Mesenchymal stem cell (in vitro differentiated cells and primary cell): ENCODE measurements around the gene HOMER2.

Experiments
- DNase-seq: peaks from one replicate; pipeline ENCODE4 v3.0.0-alpha.2; 2013
- H2AFZ ChIP-seq: one replicate; pipeline ENCODE4 v1.6.1; 2013; ENCODE audit warnings: low read depth, mild to moderate bottlenecking, control low read depth, inconsistent platforms, low read length, moderate library complexity
- H2AK5ac ChIP-seq: 2 replicates; pipeline ENCODE4 v1.6.1; 2013; ENCODE audit warnings: low read length, moderate library complexity, mild to moderate bottlenecking, inconsistent platforms; ENCODE audit not compliant: severe bottlenecking
- H2BK120ac ChIP-seq: one replicate; pipeline ENCODE4 v1.6.1; 2013; ENCODE audit warnings: low read depth, mild to moderate bottlenecking, inconsistent platforms, low read length, moderate library complexity
- H2BK12ac ChIP-seq, 2 experiments: one replicate each; pipeline ENCODE4 v1.6.1; 2013; ENCODE audit warnings: inconsistent platforms in 2 of 2, low read length in 2 of 2, mild to moderate bottlenecking in 2 of 2, moderate library complexity in 2 of 2, control low read depth in 1 of 2
- H2BK15ac ChIP-seq: one replicate; pipeline ENCODE4 v1.6.1; 2013; ENCODE audit warnings: mild to moderate bottlenecking, low read depth, inconsistent platforms; ENCODE audit not compliant: poor library complexity, severe bottlenecking
- H2BK5ac ChIP-seq: 2 replicates; pipeline ENCODE4 v1.6.1; 2013; ENCODE audit warnings: low read depth, mild to moderate bottlenecking, low read length, control low read depth, inconsistent platforms; ENCODE audit not compliant: poor library complexity, severe bottlenecking
- H3K14ac ChIP-seq, 2 experiments: one replicate each; pipeline ENCODE4 v1.6.1; 2013; ENCODE audit warnings: inconsistent platforms in 2 of 2, low read length in 2 of 2, control low read depth in 1 of 2, mild to moderate bottlenecking in 1 of 2, moderate library complexity in 1 of 2
- H3K18ac ChIP-seq, 2 experiments: one replicate each; pipeline ENCODE4 v1.6.1; 2013; ENCODE audit warnings: inconsistent platforms in 2 of 2, low read length in 2 of 2, control low read depth in 1 of 2, low read depth in 1 of 2, mild to moderate bottlenecking in 1 of 2
- H3K23ac ChIP-seq, 2 experiments: one replicate each; pipeline ENCODE4 v1.6.1; 2013; ENCODE audit warnings: inconsistent platforms in 2 of 2, low read length in 2 of 2, mild to moderate bottlenecking in 2 of 2, moderate library complexity in 2 of 2, control low read depth in 1 of 2
- H3K27ac ChIP-seq: 2 replicates; pipeline ENCODE4 v1.5.1; 2013; ENCODE audit warnings: mild to moderate bottlenecking, moderate library complexity, low read length, control low read depth, inconsistent platforms; ENCODE audit not compliant: poor library complexity, severe bottlenecking
- H3K27me3 ChIP-seq, 2 experiments: 2 replicates each; pipeline versions ENCODE4 v1.6.1 to v1.7.0; 2013; ENCODE audit warnings: low read length in 2 of 2, mild to moderate bottlenecking in 2 of 2, moderate library complexity in 2 of 2, control low read depth in 1 of 2, inconsistent platforms in 1 of 2; ENCODE audit not compliant: control insufficient read depth in 1 of 2, insufficient read depth in 1 of 2
- H3K36me3 ChIP-seq, 2 experiments: 2 replicates each; pipeline versions ENCODE4 v1.6.1 to v1.7.0; 2013; ENCODE audit warnings: low read length in 2 of 2, control low read depth in 1 of 2, inconsistent platforms in 1 of 2, low read depth in 1 of 2, mild to moderate bottlenecking in 1 of 2; ENCODE audit not compliant: insufficient read depth in 2 of 2, control insufficient read depth in 1 of 2
- H3K4ac ChIP-seq, 2 experiments: one replicate each; pipeline ENCODE4 v1.6.1; 2013; ENCODE audit warnings: inconsistent platforms in 2 of 2, low read length in 2 of 2, mild to moderate bottlenecking in 2 of 2, moderate library complexity in 2 of 2, control low read depth in 1 of 2, low read depth in 1 of 2
- H3K4me1 ChIP-seq: 2 replicates; pipeline ENCODE4 v1.6.1; 2013; ENCODE audit warnings: low read depth, low read length, control low read depth; ENCODE audit not compliant: control insufficient read depth, insufficient read depth
- H3K4me2 ChIP-seq: 2 replicates; pipeline ENCODE4 v1.6.1; 2013; ENCODE audit warnings: low read length, mild to moderate bottlenecking, inconsistent platforms; ENCODE audit not compliant: poor library complexity, severe bottlenecking
- H3K4me3 ChIP-seq, 2 experiments: 2 replicates each; pipeline versions ENCODE4 v1.5.1 to v1.7.0; 2013; ENCODE audit warnings: low read length in 2 of 2, mild to moderate bottlenecking in 2 of 2, control low read depth in 1 of 2, low read depth in 1 of 2; ENCODE audit not compliant: insufficient read depth in 1 of 2
- H3K79me1 ChIP-seq: replicated peaks from 2 replicates; pipeline ENCODE4 v1.6.1; 2013; ENCODE audit warnings: mild to moderate bottlenecking, control low read depth, low read length, inconsistent platforms; ENCODE audit not compliant: poor library complexity, severe bottlenecking
- H3K9ac ChIP-seq: 2 replicates; pipeline ENCODE4 v1.7.0; 2013; ENCODE audit warnings: mild to moderate bottlenecking, low read length, moderate library complexity
- H3K9me3 ChIP-seq: 2 replicates; pipeline ENCODE4 v1.7.0; 2013; ENCODE audit warnings: mild to moderate bottlenecking, low read length; ENCODE audit not compliant: control insufficient read depth
- H4K8ac ChIP-seq: one replicate; pipeline ENCODE4 v1.6.1; 2013; ENCODE audit warnings: inconsistent platforms, mild to moderate bottlenecking, low read length, moderate library complexity
- H4K91ac ChIP-seq: one replicate; pipeline ENCODE4 v1.6.1; 2013; ENCODE audit warnings: mild to moderate bottlenecking, low read length, inconsistent platforms
- WGBS: methylation state at CpG from one replicate; pipeline ENCODE4 v1.1.7; 2013; ENCODE audit warnings: mixed read lengths; 5-methylcytosine and 5-hydroxymethylcytosine counted together

Gene HOMER2

GRCh38 chr15:82933576-82933975, 18.9 kb downstream of the HOMER2 start:
- Histone ChIP-seq H3K4ac (no peak overlapping the region), H3K27me3 (peaks cover 2 to 14% of the 10 kb centered on the region in 2 experiments), H4K8ac (no peak overlapping the region), H3K14ac (no peak overlapping the region), H2BK15ac (no peak overlapping the region), H4K91ac (no peak overlapping the region), H2BK120ac (no peak overlapping the region), H3K23ac (no peak overlapping the region), H3K36me3 (no peaks in the 10 kb centered on the region), H3K4me1 (no peaks in the 10 kb centered on the region), H3K9me3 (no peaks in the 10 kb centered on the region), H3K9ac (no peak overlapping the region), H2BK12ac (no peak overlapping the region), H2AK5ac (no peak overlapping the region), H3K18ac (no peak overlapping the region), H3K79me1 (no peaks in the 10 kb centered on the region), H2BK5ac (no peak overlapping the region), H3K4me3 (no peak overlapping the region), H3K4me2 (no peak overlapping the region), H3K27ac (no peak overlapping the region), H2AFZ (no peak overlapping the region)
- WGBS: 69% methylated on average over 6 of the region's 6 CpGs
- no peak for DNase-seq

- no peaks in the 10 kb centered on the region for H3K79me1 ChIP-seq
- H2BK5ac ChIP-seq: no peak overlapping the region
- H3K18ac ChIP-seq: no peak overlapping the region
- H3K9me3 ChIP-seq: no peaks in the 10 kb centered on the region
- H3K4ac ChIP-seq: no peak overlapping the region
- WGBS: 86% methylated on average over 1 of the region's 3 CpGs
- H2BK120ac ChIP-seq: no peak overlapping the region
- no peak overlapping the region for H2AK5ac ChIP-seq
- H4K91ac ChIP-seq: no peak overlapping the region
- no peak overlapping the region for H3K14ac ChIP-seq
- H3K27me3 ChIP-seq: peaks cover 0 to 11% of the 10 kb centered on the region in 2 experiments
- no peak overlapping the region for H3K9ac ChIP-seq
- no peaks in the 10 kb centered on the region for H3K4me1 ChIP-seq
- no peak overlapping the region for H4K8ac ChIP-seq
- no peak overlapping the region for H3K23ac ChIP-seq
- H2BK12ac ChIP-seq: no peak overlapping the region
- H3K4me2 ChIP-seq: no peak overlapping the region
- no peaks in the 10 kb centered on the region for H3K36me3 ChIP-seq
- H3K4me3 ChIP-seq: no peak overlapping the region
- no peak overlapping the region for H3K27ac ChIP-seq
- no peak overlapping the region for H2AFZ ChIP-seq
- H2BK15ac ChIP-seq: no peak overlapping the region
- DNase-seq: no peak
Observed at GRCh38 chr15:82931221-82931620, 21.3 kb downstream of the HOMER2 start.

GRCh38 chr15:82930461-82930860, 22.1 kb downstream of the HOMER2 start:
- Histone ChIP-seq H3K23ac (no peak overlapping the region), H3K27me3 (peaks cover 0 to 9% of the 10 kb centered on the region in 2 experiments), H3K4ac (no peak overlapping the region), H2AFZ (no peak overlapping the region), H3K4me3 (no peak overlapping the region), H2BK12ac (no peak overlapping the region), H3K14ac (no peak overlapping the region), H4K8ac (no peak overlapping the region), H2BK15ac (no peak overlapping the region), H4K91ac (no peak overlapping the region), H3K9me3 (no peaks in the 10 kb centered on the region), H3K18ac (no peak overlapping the region), H2BK120ac (no peak overlapping the region), H2AK5ac (no peak overlapping the region), H3K27ac (no peak overlapping the region), H3K4me1 (no peaks in the 10 kb centered on the region), H3K9ac (no peak overlapping the region), H3K79me1 (no peaks in the 10 kb centered on the region), H2BK5ac (no peak overlapping the region), H3K4me2 (no peak overlapping the region), H3K36me3 (no peaks in the 10 kb centered on the region)
- no peak for DNase-seq
- WGBS: 87% methylated on average over 2 of the region's 2 CpGs

GRCh38 chr15:82928711-82929110, 23.8 kb downstream of the HOMER2 start:
- no peak overlapping the region for H3K4me3 ChIP-seq
- WGBS: 69% methylated on average over 2 of the region's 2 CpGs

More at GRCh38 chr15:82928711-82929110, 23.8 kb downstream of the HOMER2 start:
- H3K18ac ChIP-seq: no peak overlapping the region
- H3K9me3 ChIP-seq: no peaks in the 10 kb centered on the region
- H3K36me3 ChIP-seq: no peaks in the 10 kb centered on the region
- no peak overlapping the region for H3K9ac ChIP-seq
- H3K4me1 ChIP-seq: no peaks in the 10 kb centered on the region
- H4K91ac ChIP-seq: no peak overlapping the region
- H2AK5ac ChIP-seq: no peak overlapping the region
- H3K4me2 ChIP-seq: no peak overlapping the region
- no peak overlapping the region for H3K14ac ChIP-seq
- H2BK12ac ChIP-seq: no peak overlapping the region
- no peaks in the 10 kb centered on the region for H3K79me1 ChIP-seq
- peaks cover 5 to 7% of the 10 kb centered on the region in 2 experiments for H3K27me3 ChIP-seq
- no peak overlapping the region for H2BK120ac ChIP-seq
- no peak overlapping the region for H2BK15ac ChIP-seq
- no peak overlapping the region for H4K8ac ChIP-seq
- H3K27ac ChIP-seq: no peak overlapping the region
- H3K23ac ChIP-seq: no peak overlapping the region
- H3K4ac ChIP-seq: no peak overlapping the region
- no peak overlapping the region for H2BK5ac ChIP-seq
- no peak overlapping the region for H2AFZ ChIP-seq
- no peak for DNase-seq
